ENCODE results near the gene ABCG2. TPM values are rescaled to one million over a fixed set of nuclear protein-coding genes. Genes with fewer than 3 reads are reported as not detected.

The ABCG2 gene
- total and polyA plus RNA-seq, 8 donors: 0.25 to 17.8 (median 0.96) TPM; not detected in 2

DNA sequence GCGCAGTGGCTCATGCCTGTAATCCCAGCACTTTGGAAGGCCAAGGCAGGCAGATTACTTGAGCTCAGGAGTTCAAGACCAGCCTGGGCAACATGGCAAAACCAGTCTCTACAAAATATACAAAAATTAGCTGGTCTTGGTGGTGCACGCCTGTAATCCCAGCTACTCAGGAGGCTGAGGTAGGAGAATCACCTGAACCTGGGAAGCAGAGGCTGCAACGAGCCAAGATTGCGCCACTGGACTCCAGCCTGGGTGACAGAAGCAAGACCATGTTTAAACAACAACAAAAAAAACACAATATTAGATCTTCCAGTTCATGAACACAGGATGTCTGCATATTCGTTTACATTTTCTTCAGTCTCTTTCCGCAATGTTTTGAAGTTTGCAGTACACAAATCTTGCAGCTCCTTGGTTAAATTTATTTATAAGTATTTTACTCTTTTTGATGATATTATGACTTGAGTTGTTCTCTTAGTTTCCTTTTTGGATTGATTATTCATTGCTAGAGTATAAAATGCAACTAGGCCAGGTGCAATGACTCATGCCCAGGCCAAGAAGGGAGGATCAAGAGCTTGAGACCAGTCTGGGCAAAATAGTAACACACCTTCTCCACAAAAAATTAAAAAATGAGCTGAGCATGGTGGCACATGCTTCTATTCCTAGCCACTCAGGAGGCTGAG, 30.4 kb upstream of the ABCG2 start:
- DNase-seq: no peak
- TF ChIP-seq POLR2AphosphoS5 (IDR thresholded peaks at IDR 0.05) (no peak), EP300 (IDR thresholded peaks at IDR 0.05) (no peak), POLR2A (IDR thresholded peaks at IDR 0.05) (no peak)
- TF ChIP-seq, protein P1, sequence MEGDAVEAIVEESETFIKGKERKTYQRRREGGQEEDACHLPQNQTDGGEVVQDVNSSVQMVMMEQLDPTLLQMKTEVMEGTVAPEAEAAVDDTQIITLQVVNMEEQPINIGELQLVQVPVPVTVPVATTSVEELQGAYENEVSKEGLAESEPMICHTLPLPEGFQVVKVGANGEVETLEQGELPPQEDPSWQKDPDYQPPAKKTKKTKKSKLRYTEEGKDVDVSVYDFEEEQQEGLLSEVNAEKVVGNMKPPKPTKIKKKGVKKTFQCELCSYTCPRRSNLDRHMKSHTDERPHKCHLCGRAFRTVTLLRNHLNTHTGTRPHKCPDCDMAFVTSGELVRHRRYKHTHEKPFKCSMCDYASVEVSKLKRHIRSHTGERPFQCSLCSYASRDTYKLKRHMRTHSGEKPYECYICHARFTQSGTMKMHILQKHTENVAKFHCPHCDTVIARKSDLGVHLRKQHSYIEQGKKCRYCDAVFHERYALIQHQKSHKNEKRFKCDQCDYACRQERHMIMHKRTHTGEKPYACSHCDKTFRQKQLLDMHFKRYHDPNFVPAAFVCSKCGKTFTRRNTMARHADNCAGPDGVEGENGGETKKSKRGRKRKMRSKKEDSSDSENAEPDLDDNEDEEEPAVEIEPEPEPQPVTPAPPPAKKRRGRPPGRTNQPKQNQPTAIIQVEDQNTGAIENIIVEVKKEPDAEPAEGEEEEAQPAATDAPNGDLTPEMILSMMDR (IDR thresholded peaks at IDR 0.05): no peak
- 89 to 95% (median 91%) methylated on average over 6 of the region's 6 CpGs for WGBS, 5 donors
- no peaks in the 10 kb centered on the region for H3K9me3 ChIP-seq
- no peaks in the 10 kb centered on the region for H3K27me3 ChIP-seq
- no peak overlapping the region for H3K4me3 ChIP-seq
- H3K27ac ChIP-seq: no peak overlapping the region
- intact Hi-C loops (cut with DNase I; ENCODE audit: low total_unique reads): no loop called here
- peaks cover 0 to 9% (median 4%) of the 10 kb centered on the region in 4 donors for H3K4me1 ChIP-seq
- no peaks in the 10 kb centered on the region for H3K36me3 ChIP-seq

DNA sequence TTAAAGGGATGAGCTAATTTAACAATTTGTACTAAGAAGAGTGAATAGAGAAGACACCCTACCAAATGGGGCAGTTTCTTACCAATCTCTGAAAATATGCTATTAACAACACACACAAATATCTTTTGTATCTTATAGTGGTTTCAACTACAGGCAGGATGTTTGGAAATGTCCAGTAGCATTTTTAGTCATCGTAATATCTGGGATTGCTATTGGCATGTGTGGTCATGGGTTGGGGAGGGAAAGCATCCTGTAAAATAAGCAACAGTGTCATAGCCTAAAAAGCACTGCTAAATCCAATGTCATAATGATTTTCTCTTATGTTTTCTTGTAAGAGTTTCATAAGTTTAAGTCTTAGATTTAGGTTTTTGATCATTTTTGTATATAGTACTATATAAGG, 29.3 kb upstream of the ABCG2 start:
- TF ChIP-seq, protein P1 (IDR thresholded peaks at IDR 0.05): no peak
- TF ChIP-seq POLR2A (IDR thresholded peaks at IDR 0.05) (no peak), POLR2AphosphoS5 (IDR thresholded peaks at IDR 0.05) (no peak), EP300 (IDR thresholded peaks at IDR 0.05) (no peak)
- Histone ChIP-seq H3K27ac (no peak overlapping the region), H3K27me3 (no peaks in the 10 kb centered on the region), H3K4me3 (no peak overlapping the region), H3K4me1 (peaks cover 0 to 9% (median 4%) of the 10 kb centered on the region in 4 donors), H3K9me3 (no peaks in the 10 kb centered on the region), H3K36me3 (no peaks in the 10 kb centered on the region)
- no peak for DNase-seq
- intact Hi-C loops (cut with DNase I; ENCODE audit: low total_unique reads): no loop called here
- WGBS, 5 donors: 77 to 100% (median 87%) methylated on average over 1 of the region's 1 CpG

DNA sequence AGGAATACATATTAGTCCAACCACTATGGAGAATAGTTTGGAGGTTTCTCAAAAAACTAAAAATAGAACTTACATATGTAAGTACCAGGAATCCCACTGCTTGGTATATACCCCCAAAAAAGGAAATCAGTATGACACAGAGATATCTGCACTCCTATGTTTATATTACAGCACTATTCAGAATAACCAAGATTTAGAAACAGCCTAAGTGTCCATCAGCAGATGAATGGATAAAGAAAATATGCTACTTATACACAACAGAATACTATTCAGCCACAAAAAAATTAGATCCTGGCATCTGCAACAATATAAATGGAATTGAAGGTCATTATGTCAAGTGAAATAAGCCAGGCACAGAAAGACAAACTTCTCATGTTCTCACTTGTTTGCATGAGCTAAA, 27.5 kb upstream of the ABCG2 start:
- H3K4me1 ChIP-seq: peaks cover 0 to 9% (median 4%) of the 10 kb centered on the region in 4 donors
- intact Hi-C loops (cut with DNase I; ENCODE audit: low total_unique reads): no loop called here
- no peak overlapping the region for H3K27ac ChIP-seq
- H3K9me3 ChIP-seq: no peaks in the 10 kb centered on the region
- H3K27me3 ChIP-seq: no peaks in the 10 kb centered on the region
- no peak for TF ChIP-seq EP300 (IDR thresholded peaks at IDR 0.05)
- no peak for TF ChIP-seq POLR2AphosphoS5 (IDR thresholded peaks at IDR 0.05)
- TF ChIP-seq, protein P1 (IDR thresholded peaks at IDR 0.05): no peak
- TF ChIP-seq POLR2A (IDR thresholded peaks at IDR 0.05): no peak
- H3K4me3 ChIP-seq: no peak overlapping the region
- no peak for DNase-seq
- H3K36me3 ChIP-seq: no peaks in the 10 kb centered on the region

DNA sequence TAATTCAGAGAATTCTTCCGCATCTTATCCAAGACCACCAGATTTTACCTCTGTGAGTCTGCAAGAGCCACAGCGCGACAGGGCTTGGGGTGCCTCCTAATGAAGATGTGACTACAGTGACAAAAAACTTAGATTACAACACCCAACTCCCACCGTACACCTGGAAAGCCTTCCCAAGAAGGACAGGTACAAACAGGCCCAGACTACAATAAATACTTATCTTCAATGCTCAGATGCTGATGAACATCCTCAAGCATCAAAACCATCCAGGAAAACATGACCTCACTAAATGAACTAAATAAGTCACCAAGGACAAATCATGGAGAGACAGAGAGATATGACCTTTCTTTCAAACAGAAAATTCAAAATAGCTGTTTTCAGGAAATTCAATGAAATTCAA, 20.8 kb upstream of the ABCG2 start:
- WGBS, 5 donors: 95 to 100% (median 98%) methylated on average over 4 of the region's 4 CpGs
- Histone ChIP-seq H3K4me1 (peaks cover 0 to 10% (median 0%) of the 10 kb centered on the region in 4 donors), H3K4me3 (no peak overlapping the region), H3K9me3 (no peaks in the 10 kb centered on the region), H3K27me3 (no peaks in the 10 kb centered on the region), H3K36me3 (no peaks in the 10 kb centered on the region), H3K27ac (no peak overlapping the region)
- intact Hi-C loops (cut with DNase I; ENCODE audit: low total_unique reads): no loop called here
- TF ChIP-seq, protein P1 (IDR thresholded peaks at IDR 0.05): no peak
- TF ChIP-seq POLR2A (IDR thresholded peaks at IDR 0.05): no peak
- TF ChIP-seq POLR2AphosphoS5 (IDR thresholded peaks at IDR 0.05): no peak
- TF ChIP-seq EP300 (IDR thresholded peaks at IDR 0.05): no peak
- no peak for DNase-seq
